ENCODE measurements around the gene GPC6.

GPC6 gene

GRCh38 chr13:93984052-93984451, 757.4 kb downstream of the GPC6 start:
- no peak overlapping the region for H3K4me3 ChIP-seq (ENCODE audit: low read depth, low read length)
- no peak for TF ChIP-seq CTCF (IDR thresholded peaks at IDR 0.05; ENCODE audit: low read depth, low read length)

GRCh38 chr13:93984876-93985275, 758.3 kb downstream of the GPC6 start:
- H3K4me3 ChIP-seq (ENCODE audit: low read depth, low read length): no peak overlapping the region
- no peak for TF ChIP-seq CTCF (IDR thresholded peaks at IDR 0.05; ENCODE audit: low read depth, low read length)

- TF ChIP-seq CTCF (IDR thresholded peaks at IDR 0.05; ENCODE audit: low read depth, low read length): no peak
- no peak overlapping the region for H3K4me3 ChIP-seq (ENCODE audit: low read depth, low read length)
These were observed 760.9 kb downstream of the GPC6 start for GRCh38 chr13:93987458-93987857.

- H3K4me3 ChIP-seq (ENCODE audit: low read depth, low read length): no peak overlapping the region
- no peak for TF ChIP-seq CTCF (IDR thresholded peaks at IDR 0.05; ENCODE audit: low read depth, low read length)
These were observed 765.0 kb downstream of the GPC6 start for GRCh38 chr13:93991569-93991968.

GRCh38 chr13:93996481-93996880, 769.9 kb downstream of the GPC6 start:
- no peak overlapping the region for H3K4me3 ChIP-seq (ENCODE audit: low read depth, low read length)
- no peak for TF ChIP-seq CTCF (IDR thresholded peaks at IDR 0.05; ENCODE audit: low read depth, low read length)

- no peak for TF ChIP-seq CTCF (IDR thresholded peaks at IDR 0.05; ENCODE audit: low read depth, low read length)
- H3K4me3 ChIP-seq (ENCODE audit: low read depth, low read length): no peak overlapping the region
These were observed 779.7 kb downstream of the GPC6 start for GRCh38 chr13:94006296-94006695.

GRCh38 chr13:94007072-94007471, 780.5 kb downstream of the GPC6 start:
- TF ChIP-seq CTCF (IDR thresholded peaks at IDR 0.05; ENCODE audit: low read depth, low read length): no peak
- H3K4me3 ChIP-seq (ENCODE audit: low read depth, low read length): no peak overlapping the region

Measured in WI38 (cell line).